Keratinocyte (primary cell): Measurements from ENCODE around the gene PRR19. TPM values are rescaled to one million over a fixed set of nuclear protein-coding genes. Genes with fewer than 3 reads are reported as not detected.
"Not testable (repeated sequence)": the region's sequence is repeated elsewhere in the genome, so short reads cannot be mapped to it uniquely, and the experiment has no call there.

Source experiments
- DNase-seq: peaks from one replicate; pipeline ENCODE4 v3.0.0-alpha.2; 2011; ENCODE audit warnings: low read depth, missing footprints, low spot score
- FAIRE-seq: peaks from 2 replicates; lab custom pipeline; 2011; peaks lifted over from hg19 to GRCh38; lab: Jason Lieb, UNC
- H2AFZ ChIP-seq: 2 replicates; pipeline ENCODE4 v1.6.0; 2012; ENCODE audit warnings: low read length, control low read depth, inconsistent platforms; ENCODE audit not compliant: control insufficient read depth
- H3K27ac ChIP-seq: 2 replicates; pipeline ENCODE4 v1.5.1; 2011; ENCODE audit warnings: low read length; ENCODE audit not compliant: control insufficient read depth, insufficient read depth
- H3K27me3 ChIP-seq: 3 replicates; pipeline ENCODE4 v1.6.0; 2011; ENCODE audit warnings: low read length; ENCODE audit not compliant: control insufficient read depth, insufficient read depth; ENCODE audit errors: extremely low read depth
- H3K36me3 ChIP-seq, 2 experiments: 2 replicates in 1 of 2; 3 replicates in 1 of 2; pipeline ENCODE4 v1.5.1; 2011; ENCODE audit warnings: low read length in 2 of 2, mild to moderate bottlenecking in 1 of 2; ENCODE audit not compliant: control insufficient read depth in 2 of 2, insufficient read depth in 2 of 2; ENCODE audit errors: extremely low read depth in 1 of 2
- H3K4me1 ChIP-seq: 3 replicates; pipeline ENCODE4 v1.5.1; 2011; ENCODE audit warnings: low read length; ENCODE audit not compliant: control insufficient read depth, insufficient read depth; ENCODE audit errors: extremely low read depth
- H3K4me2 ChIP-seq: 3 replicates; pipeline ENCODE4 v1.6.0; 2011; ENCODE audit warnings: low read depth, low read length; ENCODE audit not compliant: control insufficient read depth, insufficient read depth; ENCODE audit errors: extremely low read depth
- H3K4me3 ChIP-seq, 3 experiments: fragments of 200-600 bp in 1 of 3; sonication (generic) in 1 of 3; 2 replicates in 2 of 3; 3 replicates in 1 of 3; pipeline ENCODE4 v1.5.1; 2011 to 2016; ENCODE audit warnings: low read length in 3 of 3, mild to moderate bottlenecking in 3 of 3, control low read depth in 2 of 3, inconsistent platforms in 1 of 3, low read depth in 1 of 3, mixed read lengths in 1 of 3, mixed run types in 1 of 3, moderate library complexity in 1 of 3; ENCODE audit not compliant: control insufficient read depth in 2 of 3, insufficient read depth in 2 of 3; ENCODE audit errors: extremely low read depth in 1 of 3
- H3K79me2 ChIP-seq: 2 replicates; pipeline ENCODE4 v1.6.0; 2012; ENCODE audit warnings: low read length; ENCODE audit not compliant: control insufficient read depth, insufficient read depth
- H3K9ac ChIP-seq: 3 replicates; pipeline ENCODE4 v1.6.0; 2011; ENCODE audit warnings: low read length; ENCODE audit not compliant: control insufficient read depth, insufficient read depth; ENCODE audit errors: extremely low read depth
- H3K9me1 ChIP-seq: 3 replicates; pipeline ENCODE4 v1.6.0; 2011; ENCODE audit warnings: low read length; ENCODE audit not compliant: control insufficient read depth, insufficient read depth; ENCODE audit errors: extremely low read depth
- H3K9me3 ChIP-seq: 2 replicates; pipeline ENCODE4 v1.5.1; 2012; ENCODE audit warnings: low read depth, low read length; ENCODE audit not compliant: control insufficient read depth
- H4K20me1 ChIP-seq: 3 replicates; pipeline ENCODE4 v1.6.0; 2011; ENCODE audit warnings: low read length; ENCODE audit not compliant: control insufficient read depth, insufficient read depth; ENCODE audit errors: extremely low read depth
- EZH2 ChIP-seq: IDR thresholded peaks from one replicate; pipeline ENCODE4 v1.6.1; 2012; ENCODE audit warnings: inconsistent platforms, mild to moderate bottlenecking, low read length, moderate library complexity
- dilution Hi-C: fragments of 300-500 bp; cut with MboI; formaldehyde crosslinking; loops from one replicate; pipeline ENCODE4 v1.7.0; 2020; ENCODE audit warnings: low sequenced_read_pairs; ENCODE audit not compliant: extremely low pct_ligation_motif_present
- polyA plus RNA-seq, 5 experiments: library from polyadenylated mRNA; depleted of rRNA in 3 of 5; stranded (reverse) in 3 of 5; stranded (forward) in 1 of 5; unstranded in 1 of 5; fragments of >200 nt; gene quantifications; 1 replicate in 1 of 5; 2 replicates in 3 of 5; 3 replicates in 1 of 5; pipeline versions ENCODE4 v1.2.1 to v1.2.3, GENCODE V29; 2011 to 2012; ENCODE audit warnings: missing spikeins in 2 of 5, low read depth in 1 of 5, low replicate concordance in 1 of 5
- TF ChIP-seq, protein P1 (sequence below), 3 experiments: IDR thresholded peaks in 1 of 3; conservative IDR thresholded peaks in 1 of 3; optimal IDR thresholded peaks in 1 of 3; 2 replicates in 2 of 3; 3 replicates in 1 of 3; pipeline versions ENCODE3 to v1.5.1; 2011; ENCODE audit warnings: low read length in 3 of 3, mild to moderate bottlenecking in 3 of 3, moderate library complexity in 2 of 3, control low read depth in 1 of 3, inconsistent platforms in 1 of 3; ENCODE audit not compliant: insufficient read depth in 2 of 3; ENCODE audit errors: extremely low read depth in 1 of 3

Gene PRR19
- polyA plus RNA-seq, 1 donor (not counting 4 experiments of a cell fraction or from before 2014, with no cell fraction given) = 0.25 TPM

DNA sequence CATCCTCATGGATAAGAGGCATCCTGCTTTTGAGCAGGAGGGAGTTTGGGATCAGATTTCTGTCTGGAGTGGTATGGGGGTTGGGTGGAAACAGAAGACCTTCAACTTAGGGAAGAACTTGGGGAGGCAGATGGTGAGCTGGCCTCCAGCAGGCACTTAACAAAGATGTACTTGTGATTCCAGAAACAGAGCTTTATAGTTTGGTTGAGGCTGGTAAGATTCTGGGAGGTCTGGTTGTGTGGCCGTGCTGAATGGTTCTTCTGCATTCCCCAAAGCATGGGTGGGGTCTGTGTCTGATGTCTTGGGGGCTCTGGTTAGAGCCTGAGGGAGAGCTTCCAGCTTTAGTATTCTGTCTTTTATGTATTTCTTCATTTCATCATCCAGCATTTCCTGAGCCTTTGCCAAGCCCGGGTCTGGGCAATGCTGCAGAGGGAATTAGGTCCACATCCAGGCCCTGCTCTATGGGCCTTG is 28.3 kb downstream of the PRR19 start:
- H3K36me3 ChIP-seq = no peaks in the 10 kb centered on the region
- H3K9ac ChIP-seq = no peak overlapping the region
- no peaks in the 10 kb centered on the region for H3K9me3 ChIP-seq
- peaks cover 17% of the 10 kb centered on the region for H3K79me2 ChIP-seq
- peaks cover 12% of the 10 kb centered on the region for H3K4me1 ChIP-seq
- DNase-seq = no peak
- FAIRE-seq = no peak
- H2AFZ ChIP-seq = no peak overlapping the region
- H4K20me1 ChIP-seq = no peaks in the 10 kb centered on the region
- H3K4me3 ChIP-seq = no peak overlapping the region
- H3K27ac ChIP-seq = no peak overlapping the region
- no peak overlapping the region for H3K4me2 ChIP-seq
- no peaks in the 10 kb centered on the region for H3K9me1 ChIP-seq
- dilution Hi-C loops = no loop called here
- no peak for TF ChIP-seq EZH2
- TF ChIP-seq, protein P1, sequence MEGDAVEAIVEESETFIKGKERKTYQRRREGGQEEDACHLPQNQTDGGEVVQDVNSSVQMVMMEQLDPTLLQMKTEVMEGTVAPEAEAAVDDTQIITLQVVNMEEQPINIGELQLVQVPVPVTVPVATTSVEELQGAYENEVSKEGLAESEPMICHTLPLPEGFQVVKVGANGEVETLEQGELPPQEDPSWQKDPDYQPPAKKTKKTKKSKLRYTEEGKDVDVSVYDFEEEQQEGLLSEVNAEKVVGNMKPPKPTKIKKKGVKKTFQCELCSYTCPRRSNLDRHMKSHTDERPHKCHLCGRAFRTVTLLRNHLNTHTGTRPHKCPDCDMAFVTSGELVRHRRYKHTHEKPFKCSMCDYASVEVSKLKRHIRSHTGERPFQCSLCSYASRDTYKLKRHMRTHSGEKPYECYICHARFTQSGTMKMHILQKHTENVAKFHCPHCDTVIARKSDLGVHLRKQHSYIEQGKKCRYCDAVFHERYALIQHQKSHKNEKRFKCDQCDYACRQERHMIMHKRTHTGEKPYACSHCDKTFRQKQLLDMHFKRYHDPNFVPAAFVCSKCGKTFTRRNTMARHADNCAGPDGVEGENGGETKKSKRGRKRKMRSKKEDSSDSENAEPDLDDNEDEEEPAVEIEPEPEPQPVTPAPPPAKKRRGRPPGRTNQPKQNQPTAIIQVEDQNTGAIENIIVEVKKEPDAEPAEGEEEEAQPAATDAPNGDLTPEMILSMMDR (optimal IDR thresholded peaks at IDR 0.05 in 1 of 3, IDR thresholded peaks at IDR 0.05 in 1 of 3, conservative IDR thresholded peaks at IDR 0.05 in 1 of 3; ENCODE audit: extremely low read depth in 1 of 3, insufficient read depth in 2 of 3, low read length in 3 of 3) = no peak
- H3K27me3 ChIP-seq = no peaks in the 10 kb centered on the region

DNA sequence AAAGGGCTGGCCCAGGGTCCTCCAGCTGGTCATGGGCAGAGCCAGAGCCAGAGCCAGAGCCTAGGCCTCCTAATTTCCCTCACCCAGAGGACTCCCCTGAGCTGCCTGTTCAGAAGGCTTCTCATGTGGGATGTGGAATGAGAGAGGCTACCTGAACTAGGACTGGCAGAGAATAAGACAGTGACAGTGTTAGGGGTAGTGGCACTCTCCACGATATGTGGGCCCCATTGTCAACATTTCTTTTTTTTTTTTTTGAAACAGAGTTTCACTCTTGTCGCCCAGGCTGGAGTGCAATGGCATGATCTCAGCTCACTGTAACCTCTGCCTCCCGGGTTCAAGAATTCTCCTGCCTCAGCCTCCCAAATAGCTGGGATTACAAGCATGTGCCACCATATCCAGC is 29.4 kb downstream of the PRR19 start:
- H3K9me3 ChIP-seq, FAIRE-seq, H2AFZ ChIP-seq, DNase-seq, H3K4me1 ChIP-seq, H3K27me3 ChIP-seq, H4K20me1 ChIP-seq, H3K9ac ChIP-seq, dilution Hi-C loops, H3K27ac ChIP-seq, H3K4me2 ChIP-seq, H3K36me3 ChIP-seq, H3K9me1 ChIP-seq, H3K4me3 ChIP-seq: not testable (repeated sequence)
- peaks cover 11% of the 10 kb centered on the region for H3K79me2 ChIP-seq

DNA sequence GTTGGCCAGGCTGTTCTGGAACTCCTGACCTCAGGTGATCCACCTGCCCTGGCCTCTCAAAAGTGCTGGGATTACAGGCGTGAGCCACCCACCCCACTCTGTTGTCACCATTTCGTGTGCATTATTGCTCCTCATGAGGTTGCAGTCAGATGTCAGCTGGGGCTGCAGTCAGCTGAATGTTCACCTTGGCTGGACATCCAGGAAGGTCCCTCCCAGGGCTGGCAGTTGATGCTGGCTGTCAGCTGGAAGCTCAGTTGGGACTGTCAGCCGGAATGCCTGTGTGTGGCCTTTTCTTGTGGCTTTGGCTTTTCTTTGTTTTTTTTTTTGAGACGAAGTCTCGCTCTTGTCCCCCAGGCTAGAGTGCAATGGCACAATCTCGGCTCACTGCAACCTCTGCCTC is 30.1 kb downstream of the PRR19 start:
- Histone ChIP-seq H3K9ac (no peak overlapping the region), H4K20me1 (no peaks in the 10 kb centered on the region), H3K27me3 (no peaks in the 10 kb centered on the region), H3K27ac (no peak overlapping the region), H3K9me3 (no peaks in the 10 kb centered on the region), H2AFZ (no peak overlapping the region), H3K4me1 (peaks cover under 1% of the 10 kb centered on the region), H3K4me2 (no peak overlapping the region), H3K36me3 (peaks cover 3 to 5% of the 10 kb centered on the region in 2 experiments), H3K9me1 (no peaks in the 10 kb centered on the region), H3K4me3 (no peak overlapping the region), H3K79me2 (peaks cover 5% of the 10 kb centered on the region)
- dilution Hi-C loops = no loop called here
- TF ChIP-seq, protein P1 (optimal IDR thresholded peaks at IDR 0.05 in 1 of 3, IDR thresholded peaks at IDR 0.05 in 1 of 3, conservative IDR thresholded peaks at IDR 0.05 in 1 of 3; ENCODE audit: extremely low read depth in 1 of 3, insufficient read depth in 2 of 3, low read length in 3 of 3) = no peak
- no peak for TF ChIP-seq EZH2
- no peak for FAIRE-seq
- no peak for DNase-seq
